GM12865 (cell line): Measurements from ENCODE around the gene SLC4A7.
A peak's percentile ranks its signal among the peaks of the same experiment; 100 is the strongest.

Experiments used
- DNase-seq: peaks from one replicate; pipeline ENCODE4 v3.0.0; 2010; ENCODE audit warnings: low read depth
- H3K4me3 ChIP-seq: 2 replicates; pipeline ENCODE4 v1.5.1; 2011; ENCODE audit warnings: mild to moderate bottlenecking, low read depth, low read length, control low read depth
- CTCF ChIP-seq: IDR thresholded peaks from 2 replicates; pipeline ENCODE4 v1.5.1; 2011; ENCODE audit warnings: low read length, control low read depth, low read depth, inconsistent platforms; ENCODE audit not compliant: insufficient read depth; ENCODE audit errors: missing control alignments

The SLC4A7 gene

GRCh38 chr3:27384191-27384590, 100.0 kb downstream of the SLC4A7 start:
- TF ChIP-seq CTCF: no peak
- DNase-seq: no peak
- no peak overlapping the region for H3K4me3 ChIP-seq

GRCh38 chr3:27380433-27381357, 103.5 kb downstream of the SLC4A7 start:
- H3K4me3 ChIP-seq: no peak overlapping the region
- TF ChIP-seq CTCF: no peak
- no peak for DNase-seq

- H3K4me3 ChIP-seq: no peak overlapping the region
- TF ChIP-seq CTCF: no peak
- DNase-seq: no peak
Observed at GRCh38 chr3:27378331-27378730, 105.9 kb downstream of the SLC4A7 start.

- H3K4me3 ChIP-seq: no peak overlapping the region
- TF ChIP-seq CTCF: no peak
- no peak for DNase-seq
Observed at GRCh38 chr3:27376109-27376772, 107.9 kb downstream of the SLC4A7 start.

- DNase-seq: peak; percentile 92
- H3K4me3 ChIP-seq: peak within 1 kb of the TSS; percentile 78
- TF ChIP-seq CTCF: no peak
Observed at GRCh38 chr3:27368831-27369607, 115.2 kb downstream of the SLC4A7 start, which contains the start of gene NEK10. NEK10 (minus strand) TSS chr3:27369383; CDS start chr3:27352882, 16,501 bp downstream.

GRCh38 chr3:27366062-27366591, 118.1 kb downstream of the SLC4A7 start:
- no peak overlapping the region for H3K4me3 ChIP-seq
- no peak for DNase-seq
- no peak for TF ChIP-seq CTCF
